Left ventricle myocardium inferior (tissue), 1 donor: Measurements from ENCODE around the gene TET2. TPM values are rescaled to one million over a fixed set of nuclear protein-coding genes. Genes with fewer than 3 reads are reported as not detected.

ENCODE experiments used
- DNase-seq: peaks from one replicate; pipeline ENCODE4 v3.0.0-alpha.2; 2020
- H3K27ac ChIP-seq: fragments of 200-600 bp; replicated peaks from 2 replicates; pipeline ENCODE4 v1.8.0; 2021
- H3K27me3 ChIP-seq: fragments of 200-600 bp; 2 replicates; pipeline ENCODE4 v1.8.0; 2021; ENCODE audit warnings: low read depth
- H3K36me3 ChIP-seq: fragments of 200-600 bp; 2 replicates; pipeline ENCODE4 v1.8.0; 2021
- H3K4me1 ChIP-seq: fragments of 200-600 bp; 2 replicates; pipeline ENCODE4 v1.8.0; 2021
- H3K4me3 ChIP-seq: fragments of 200-600 bp; 2 replicates; pipeline ENCODE4 v1.8.0; 2021; ENCODE audit warnings: mild to moderate bottlenecking, moderate library complexity
- H3K9me3 ChIP-seq: fragments of 200-600 bp; replicated peaks from 2 replicates; pipeline ENCODE4 v1.8.0; 2021
- intact Hi-C: fragments of 100-400 bp; cut with micrococcal nuclease; formaldehyde crosslinking; loops from one replicate; pipeline ENCODE4 v1.11.0; 2022
- total RNA-seq: library from RNA; stranded (reverse); fragmentation: NEBNext Ultra II Directional; extraction: Animal tissue kit (Norgen Biotek cat#: 25700); gene quantifications from one replicate; pipeline ENCODE4 v1.2.1, GENCODE V29; 2021
- TF ChIP-seq, protein P1 (sequence below): fragments of 200-600 bp; IDR thresholded peaks from 2 replicates; pipeline ENCODE4 v1.8.0; 2021; ENCODE audit warnings: antibody characterized with exemption, mild to moderate bottlenecking, borderline replicate concordance
- donor health status: DM: no; HTN: yes; CAD: no; lungs with severe emphysema.

The TET2 gene
- total RNA-seq, 1 donor from 2014 or later, result 11.9 TPM

DNA sequence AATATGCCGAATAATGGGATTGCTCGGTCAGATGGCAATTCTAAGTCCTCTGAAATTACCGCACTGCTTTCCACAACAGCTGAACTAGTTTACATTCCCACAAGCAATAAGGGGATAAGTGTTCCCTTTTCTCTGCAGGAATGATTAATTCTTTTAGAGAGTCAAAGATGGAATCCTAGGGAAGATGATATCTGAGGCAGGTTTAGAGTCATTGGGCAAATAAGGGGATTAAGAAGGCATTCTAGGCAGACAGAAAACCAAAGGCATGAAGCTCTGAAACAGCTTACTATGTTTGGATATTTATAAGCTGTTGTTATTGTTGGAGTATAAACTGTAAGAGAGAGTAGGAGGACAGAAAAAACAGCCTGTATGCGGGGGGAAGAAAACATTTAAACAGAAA is 85.7 kb downstream of the TET2 start:
- H3K9me3 ChIP-seq, result no peaks in the 10 kb centered on the region
- H3K36me3 ChIP-seq, result peaks cover 26% of the 10 kb centered on the region
- no peak for DNase-seq
- H3K4me1 ChIP-seq, result peaks cover 17% of the 10 kb centered on the region
- intact Hi-C loops, result no loop called here
- TF ChIP-seq, protein P1, sequence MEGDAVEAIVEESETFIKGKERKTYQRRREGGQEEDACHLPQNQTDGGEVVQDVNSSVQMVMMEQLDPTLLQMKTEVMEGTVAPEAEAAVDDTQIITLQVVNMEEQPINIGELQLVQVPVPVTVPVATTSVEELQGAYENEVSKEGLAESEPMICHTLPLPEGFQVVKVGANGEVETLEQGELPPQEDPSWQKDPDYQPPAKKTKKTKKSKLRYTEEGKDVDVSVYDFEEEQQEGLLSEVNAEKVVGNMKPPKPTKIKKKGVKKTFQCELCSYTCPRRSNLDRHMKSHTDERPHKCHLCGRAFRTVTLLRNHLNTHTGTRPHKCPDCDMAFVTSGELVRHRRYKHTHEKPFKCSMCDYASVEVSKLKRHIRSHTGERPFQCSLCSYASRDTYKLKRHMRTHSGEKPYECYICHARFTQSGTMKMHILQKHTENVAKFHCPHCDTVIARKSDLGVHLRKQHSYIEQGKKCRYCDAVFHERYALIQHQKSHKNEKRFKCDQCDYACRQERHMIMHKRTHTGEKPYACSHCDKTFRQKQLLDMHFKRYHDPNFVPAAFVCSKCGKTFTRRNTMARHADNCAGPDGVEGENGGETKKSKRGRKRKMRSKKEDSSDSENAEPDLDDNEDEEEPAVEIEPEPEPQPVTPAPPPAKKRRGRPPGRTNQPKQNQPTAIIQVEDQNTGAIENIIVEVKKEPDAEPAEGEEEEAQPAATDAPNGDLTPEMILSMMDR, result no peak
- H3K4me3 ChIP-seq, result no peak overlapping the region
- H3K27me3 ChIP-seq, result no peaks in the 10 kb centered on the region
- no peak overlapping the region for H3K27ac ChIP-seq

DNA sequence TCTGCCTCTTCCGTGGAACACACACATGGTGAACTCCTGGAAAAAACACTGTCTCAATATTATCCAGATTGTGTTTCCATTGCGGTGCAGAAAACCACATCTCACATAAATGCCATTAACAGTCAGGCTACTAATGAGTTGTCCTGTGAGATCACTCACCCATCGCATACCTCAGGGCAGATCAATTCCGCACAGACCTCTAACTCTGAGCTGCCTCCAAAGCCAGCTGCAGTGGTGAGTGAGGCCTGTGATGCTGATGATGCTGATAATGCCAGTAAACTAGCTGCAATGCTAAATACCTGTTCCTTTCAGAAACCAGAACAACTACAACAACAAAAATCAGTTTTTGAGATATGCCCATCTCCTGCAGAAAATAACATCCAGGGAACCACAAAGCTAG is 87.9 kb downstream of the TET2 start:
- intact Hi-C loops, result no loop called here
- H3K27ac ChIP-seq, result no peak overlapping the region
- H3K9me3 ChIP-seq, result no peaks in the 10 kb centered on the region
- H3K4me3 ChIP-seq, result no peak overlapping the region
- no peaks in the 10 kb centered on the region for H3K27me3 ChIP-seq
- no peak for DNase-seq
- peaks cover 26% of the 10 kb centered on the region for H3K36me3 ChIP-seq
- TF ChIP-seq, protein P1, result no peak
- peaks cover 20% of the 10 kb centered on the region for H3K4me1 ChIP-seq

DNA sequence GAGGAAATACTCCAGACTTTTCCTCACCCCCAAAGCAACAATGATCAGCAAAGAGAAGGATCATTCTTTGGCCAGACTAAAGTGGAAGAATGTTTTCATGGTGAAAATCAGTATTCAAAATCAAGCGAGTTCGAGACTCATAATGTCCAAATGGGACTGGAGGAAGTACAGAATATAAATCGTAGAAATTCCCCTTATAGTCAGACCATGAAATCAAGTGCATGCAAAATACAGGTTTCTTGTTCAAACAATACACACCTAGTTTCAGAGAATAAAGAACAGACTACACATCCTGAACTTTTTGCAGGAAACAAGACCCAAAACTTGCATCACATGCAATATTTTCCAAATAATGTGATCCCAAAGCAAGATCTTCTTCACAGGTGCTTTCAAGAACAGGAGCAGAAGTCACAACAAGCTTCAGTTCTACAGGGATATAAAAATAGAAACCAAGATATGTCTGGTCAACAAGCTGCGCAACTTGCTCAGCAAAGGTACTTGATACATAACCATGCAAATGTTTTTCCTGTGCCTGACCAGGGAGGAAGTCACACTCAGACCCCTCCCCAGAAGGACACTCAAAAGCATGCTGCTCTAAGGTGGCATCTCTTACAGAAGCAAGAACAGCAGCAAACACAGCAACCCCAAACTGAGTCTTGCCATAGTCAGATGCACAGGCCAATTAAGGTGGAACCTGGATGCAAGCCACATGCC is 89.7 kb downstream of the TET2 start:
- intact Hi-C loops, result no loop called here

DNA sequence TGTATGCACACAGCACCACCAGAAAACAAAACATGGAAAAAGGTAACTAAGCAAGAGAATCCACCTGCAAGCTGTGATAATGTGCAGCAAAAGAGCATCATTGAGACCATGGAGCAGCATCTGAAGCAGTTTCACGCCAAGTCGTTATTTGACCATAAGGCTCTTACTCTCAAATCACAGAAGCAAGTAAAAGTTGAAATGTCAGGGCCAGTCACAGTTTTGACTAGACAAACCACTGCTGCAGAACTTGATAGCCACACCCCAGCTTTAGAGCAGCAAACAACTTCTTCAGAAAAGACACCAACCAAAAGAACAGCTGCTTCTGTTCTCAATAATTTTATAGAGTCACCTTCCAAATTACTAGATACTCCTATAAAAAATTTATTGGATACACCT is 90.2 kb downstream of the TET2 start:
- TF ChIP-seq, protein P1, result no peak
- no peaks in the 10 kb centered on the region for H3K9me3 ChIP-seq
- no peak for DNase-seq
- no peaks in the 10 kb centered on the region for H3K27me3 ChIP-seq
- no peak overlapping the region for H3K27ac ChIP-seq
- no peak overlapping the region for H3K4me3 ChIP-seq
- H3K36me3 ChIP-seq, result peaks cover 26% of the 10 kb centered on the region
- peaks cover 31% of the 10 kb centered on the region for H3K4me1 ChIP-seq
- intact Hi-C loops, result no loop called here

More for the DNA sequence above, 89.7 kb downstream of the TET2 start:
- no peaks in the 10 kb centered on the region for H3K27me3 ChIP-seq
- H3K9me3 ChIP-seq, result no peaks in the 10 kb centered on the region
- peaks cover 26% of the 10 kb centered on the region for H3K36me3 ChIP-seq
- H3K27ac ChIP-seq, result no peak overlapping the region
- no peak for DNase-seq
- H3K4me3 ChIP-seq, result no peak overlapping the region
- TF ChIP-seq, protein P1, result no peak
- H3K4me1 ChIP-seq, result peaks cover 27% of the 10 kb centered on the region

DNA sequence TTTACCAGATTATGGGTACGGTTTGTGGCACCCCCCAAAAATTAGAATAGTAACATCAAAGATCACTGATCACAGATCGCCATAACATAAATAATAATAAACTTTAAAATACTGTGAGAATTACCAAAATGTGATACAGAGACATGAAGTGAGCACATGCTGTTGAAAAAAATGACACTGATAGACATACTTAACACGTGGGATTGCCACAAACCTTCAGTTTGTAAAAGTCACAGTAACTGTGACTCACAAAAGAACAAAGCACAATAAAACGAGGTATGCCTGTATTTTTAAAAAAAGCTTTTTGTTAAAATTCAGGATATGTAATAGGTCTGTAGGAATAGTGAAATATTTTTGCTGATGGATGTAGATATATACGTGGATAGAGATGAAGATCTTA is 93.4 kb downstream of the TET2 start:
- Histone ChIP-seq H3K4me3 (no peak overlapping the region), H3K36me3 (peaks cover 30% of the 10 kb centered on the region), H3K4me1 (peaks cover 35% of the 10 kb centered on the region), H3K27me3 (no peaks in the 10 kb centered on the region), H3K9me3 (no peaks in the 10 kb centered on the region), H3K27ac (no peak overlapping the region)
- TF ChIP-seq, protein P1, result no peak
- no peak for DNase-seq
- intact Hi-C loops, result loop anchor here (10.0 kb wide), 1 partner anchor 95 kb away; the partner anchor contains the start of gene TET2
